SK-N-SH (cell line): ENCODE data around the gene MBD4. TPM values are rescaled to one million over a fixed set of nuclear protein-coding genes. Genes with fewer than 3 reads are reported as not detected.

Experiments
- CTCF ChIA-PET: fragments of 300-600, 350-600 bp; formaldehyde crosslinking; extraction: SDS; loops from one replicate; lab custom pipeline; 2021; lab: Yijun Ruan, JAX
- POLR2A ChIA-PET: fragments of 350-600 bp; sonication (Branson Sonifier 250); formaldehyde crosslinking; extraction: SDS; loops from one replicate; lab custom pipeline; 2020; ENCODE audit warnings: antibody characterized with exemption, inconsistent platforms; lab: Yijun Ruan, JAX
- DNase-seq: peaks from one replicate; pipeline ENCODE4 v3.0.0; 2012
- H2AFZ ChIP-seq: fragments of 200-600 bp; sonication (generic); 2 replicates; pipeline ENCODE4 v1.8.1; 2016; ENCODE audit warnings: antibody characterized with exemption, mild to moderate bottlenecking, low read depth
- H3F3A ChIP-seq: fragments of 200-600 bp; sonication (generic); replicated peaks from 2 replicates; pipeline ENCODE3; 2016; ENCODE audit warnings: antibody characterized with exemption, mild to moderate bottlenecking; ENCODE audit not compliant: insufficient read depth
- H3K27ac ChIP-seq, 2 experiments: fragments of 200-500 bp in 1 of 2; fragments of 200-600 bp in 1 of 2; sonication (Bioruptor generic) in 1 of 2; sonication (generic), shearing (Covaris generic) in 1 of 2; 2 replicates each; pipeline versions ENCODE4 v1.5.1 to v1.6.1; 2014 to 2016; ENCODE audit warnings: low read depth in 2 of 2, inconsistent platforms in 1 of 2, low read length in 1 of 2, mild to moderate bottlenecking in 1 of 2, mixed read lengths in 1 of 2
- H3K27me3 ChIP-seq: fragments of 200-600 bp; sonication (generic), shearing (Covaris generic); 2 replicates; pipeline ENCODE4 v1.6.1; 2016; ENCODE audit warnings: mixed run types; ENCODE audit not compliant: insufficient read depth
- H3K36me3 ChIP-seq, 2 experiments: fragments of 200-500 bp in 1 of 2; fragments of 200-600 bp in 1 of 2; sonication (Bioruptor generic) in 1 of 2; sonication (generic) in 1 of 2; replicated peaks in 1 of 2; 2 replicates each; pipeline versions ENCODE3 to v1.5.1; 2014 to 2016; ENCODE audit warnings: low read length in 1 of 2, mild to moderate bottlenecking in 1 of 2; ENCODE audit not compliant: insufficient read depth in 2 of 2, control insufficient read depth in 1 of 2
- H3K4me1 ChIP-seq, 2 experiments: fragments of 200-500 bp in 1 of 2; fragments of 200-600 bp in 1 of 2; sonication (Bioruptor generic) in 1 of 2; sonication (generic), shearing (Covaris generic) in 1 of 2; 2 replicates each; pipeline versions ENCODE4 v1.5.1 to v1.6.1; 2014 to 2016; ENCODE audit warnings: low read depth in 1 of 2, low read length in 1 of 2, mixed run types in 1 of 2; ENCODE audit not compliant: insufficient read depth in 2 of 2, control insufficient read depth in 1 of 2
- H3K4me2 ChIP-seq: fragments of 200-600 bp; sonication (generic), shearing (Covaris generic); 2 replicates; pipeline ENCODE4 v1.6.1; 2017; ENCODE audit warnings: mixed run types
- H3K4me3 ChIP-seq, 2 experiments: fragments of 200-500 bp in 1 of 2; fragments of 200-600 bp in 1 of 2; sonication (Bioruptor generic) in 1 of 2; sonication (generic), shearing (Covaris generic) in 1 of 2; 2 replicates each; pipeline versions ENCODE4 v1.5.1 to v1.8.1; 2014 to 2016; ENCODE audit warnings: low read depth in 2 of 2, inconsistent platforms in 1 of 2, low read length in 1 of 2, mild to moderate bottlenecking in 1 of 2, mixed read lengths in 1 of 2, moderate library complexity in 1 of 2
- H3K79me2 ChIP-seq: fragments of 200-600 bp; sonication (generic); 2 replicates; pipeline ENCODE4 v1.8.1; 2017; ENCODE audit warnings: mild to moderate bottlenecking; ENCODE audit not compliant: insufficient read depth
- H3K9ac ChIP-seq: fragments of 200-600 bp; sonication (generic); 2 replicates; pipeline ENCODE4 v1.6.1; 2017; ENCODE audit warnings: mixed run types
- H3K9me2 ChIP-seq: fragments of 200-600 bp; sonication (generic); 2 replicates; pipeline ENCODE4 v1.6.1; 2017; ENCODE audit warnings: mixed run types
- H3K9me3 ChIP-seq: fragments of 200-600 bp; sonication (generic); 2 replicates; pipeline ENCODE4 v1.6.1; 2017; ENCODE audit warnings: mixed run types, mild to moderate bottlenecking, moderate library complexity
- H4K20me1 ChIP-seq: fragments of 200-600 bp; sonication (generic); 2 replicates; pipeline ENCODE4 v1.6.1; 2017; ENCODE audit warnings: mild to moderate bottlenecking, mixed run types; ENCODE audit not compliant: insufficient read depth
- CHD2 ChIP-seq: fragments of 150-350 bp; IDR thresholded peaks from 2 replicates; pipeline ENCODE4 v1.6.1; 2018; ENCODE audit warnings: low read length; ENCODE audit not compliant: partially characterized antibody
- CTCF ChIP-seq: fragments of 200-600 bp; sonication (generic); IDR thresholded peaks from 2 replicates; pipeline ENCODE4 v1.6.1; 2017; ENCODE audit warnings: antibody characterized with exemption, mild to moderate bottlenecking, moderate library complexity
- EP300 ChIP-seq, 2 experiments: IDR thresholded peaks; 2 replicates each; pipeline versions ENCODE4 v1.4.0 to v1.6.1; 2012; ENCODE audit warnings: borderline replicate concordance in 1 of 2, low read depth in 1 of 2, low read length in 1 of 2
- FOXJ3 ChIP-seq: sonication (generic); formaldehyde crosslinking; IDR thresholded peaks from 2 replicates; pipeline ENCODE4 v1.5.1; 2020; ENCODE audit warnings: mild to moderate bottlenecking, missing genetic modification reagents
- FOXM1 ChIP-seq: IDR thresholded peaks from 2 replicates; pipeline ENCODE4 v1.4.0; 2012; ENCODE audit warnings: low read depth, mild to moderate bottlenecking
- GABPA ChIP-seq: IDR thresholded peaks from 2 replicates; pipeline ENCODE4 v1.4.0; 2012; ENCODE audit warnings: low read depth, mild to moderate bottlenecking
- NFIC ChIP-seq: IDR thresholded peaks from 2 replicates; pipeline ENCODE4 v1.4.0; 2012; ENCODE audit warnings: borderline replicate concordance
- RAD21 ChIP-seq: IDR thresholded peaks from 2 replicates; pipeline ENCODE4 v1.6.1; 2012; ENCODE audit warnings: mild to moderate bottlenecking, low read length
- REST ChIP-seq: IDR thresholded peaks from 2 replicates; pipeline ENCODE4 v1.6.1; 2012; ENCODE audit warnings: mild to moderate bottlenecking, low read depth, low read length, moderate library complexity
- RFX5 ChIP-seq: IDR thresholded peaks from 2 replicates; pipeline ENCODE4 v1.6.1; 2012; ENCODE audit warnings: mild to moderate bottlenecking, improper control_type of control experiment, low read length
- SIN3A ChIP-seq: IDR thresholded peaks from 2 replicates; pipeline ENCODE4 v1.6.1; 2012; ENCODE audit warnings: low read depth, mild to moderate bottlenecking, low read length, moderate library complexity, borderline replicate concordance
- TCF12 ChIP-seq: IDR thresholded peaks from 2 replicates; pipeline ENCODE4 v1.4.0; 2012
- TEAD4 ChIP-seq: IDR thresholded peaks from 2 replicates; pipeline ENCODE4 v1.4.0; 2012; ENCODE audit warnings: mild to moderate bottlenecking, borderline replicate concordance; ENCODE audit not compliant: insufficient read depth
- USF1 ChIP-seq: IDR thresholded peaks from 2 replicates; pipeline ENCODE4 v1.4.0; 2012; ENCODE audit warnings: low read depth, borderline replicate concordance
- ZBTB33 ChIP-seq: IDR thresholded peaks from 2 replicates; pipeline ENCODE4 v1.4.0; 2012; ENCODE audit warnings: low read depth, borderline replicate concordance
- WGBS: methylation state at CpG from one replicate; pipeline ENCODE4 v1.1.6; 2017; ENCODE audit warnings: low lambda C conversion rate; 5-methylcytosine and 5-hydroxymethylcytosine counted together
- polyA plus RNA-seq, 3 experiments: library from polyadenylated mRNA; depleted of rRNA; stranded (reverse); fragments of >200 nt; gene quantifications; 2 replicates each; pipeline ENCODE4 v1.2.3, GENCODE V29; 2012

Gene MBD4
- polyA plus RNA-seq, 1 of the 3 experiments (the other 2 are of a cell fraction): 11.1 TPM

- no peak for TF ChIP-seq ZBTB33
- no peak for TF ChIP-seq TEAD4
- TF ChIP-seq GABPA: no peak
- no peak for TF ChIP-seq CHD2
- no peak for TF ChIP-seq NFIC
- no peak for TF ChIP-seq USF1
- TF ChIP-seq, all 33 proteins: peak for 0
These were observed 23.9 kb downstream of the MBD4 start (continued) for GRCh38 chr3:129415830-129416229.

GRCh38 chr3:129415378-129415777, 24.4 kb downstream of the MBD4 start:
- DNase-seq: no peak
- no peak overlapping the region for H3K9ac ChIP-seq
- POLR2A ChIA-PET: no interaction called here
- WGBS: 83% methylated on average over 3 of the region's 3 CpGs
- CTCF ChIA-PET: no interaction called here
- H3K4me3 ChIP-seq: no peak overlapping the region
- no peaks in the 10 kb centered on the region for H3K9me3 ChIP-seq
- no peak overlapping the region for H2AFZ ChIP-seq
- H4K20me1 ChIP-seq: no peaks in the 10 kb centered on the region
- H3K9me2 ChIP-seq: no peaks in the 10 kb centered on the region
- H3K4me2 ChIP-seq: no peak overlapping the region
- peaks cover 7% of the 10 kb centered on the region for H3F3A ChIP-seq
- peaks cover 0 to 6% of the 10 kb centered on the region in 2 experiments; a peak in 1 of 4 replicates for H3K4me1 ChIP-seq
- no peaks in the 10 kb centered on the region for H3K27me3 ChIP-seq
- H3K27ac ChIP-seq: no peak overlapping the region
- no peak for TF ChIP-seq EP300 (IDR thresholded peaks at IDR 0.05; ENCODE audit: borderline replicate concordance in 1 of 2, low read depth in 1 of 2, low read length in 1 of 2)
- TF ChIP-seq CTCF: no peak
- H3K36me3 ChIP-seq: no peaks in the 10 kb centered on the region
- no peaks in the 10 kb centered on the region for H3K79me2 ChIP-seq

- no peaks in the 10 kb centered on the region for H3K79me2 ChIP-seq
- no peak for DNase-seq
- ChIA-PET CTCF (interaction anchor here (1.2 kb wide), 1 partner anchor 14 kb away, joined by 5 read pairs; no protein-coding TSS in a partner anchor), POLR2A (no interaction called here)
- H3K4me3 ChIP-seq: no peak overlapping the region
- no peaks in the 10 kb centered on the region for H3K27me3 ChIP-seq
- H3K4me2 ChIP-seq: peak overlapping the region; percentile 34; the same call in 1 of the 2 replicates
- H3K9me3 ChIP-seq: no peaks in the 10 kb centered on the region
- peak overlapping the region; percentile 12 for H2AFZ ChIP-seq
- H3K27ac ChIP-seq: peak overlapping the region in 1 of 2 experiments; percentile 43; a peak in 2 of 4 replicates
- no peaks in the 10 kb centered on the region for H3K36me3 ChIP-seq
- no peaks in the 10 kb centered on the region for H3K9me2 ChIP-seq
- WGBS: 43% methylated on average over 3 of the region's 4 CpGs
- peaks cover 7% of the 10 kb centered on the region for H3F3A ChIP-seq
- H3K4me1 ChIP-seq: peaks cover 0 to 6% of the 10 kb centered on the region in 2 experiments; a peak in 1 of 4 replicates
- no peaks in the 10 kb centered on the region for H4K20me1 ChIP-seq
- H3K9ac ChIP-seq: no peak overlapping the region
- TF ChIP-seq TCF12 (peak; percentile 23; the same call in 1 of the 2 replicates), SIN3A (no peak), RAD21 (no peak), FOXJ3 (CRISPR knock-in tag) (no peak), NFIC (no peak), FOXM1 (no peak), TEAD4 (no peak), CHD2 (no peak), RFX5 (no peak), REST (no peak)
These were observed 25.9 kb downstream of the MBD4 start for GRCh38 chr3:129413687-129414506.
